PC-9 (cell line): Measurements from ENCODE around the gene RBMS3. TPM values are rescaled to one million over a fixed set of nuclear protein-coding genes. Genes with fewer than 3 reads are reported as not detected.

Experiments
- BruUV-seq: library from RNA; stranded (reverse); fragments of 400-500 nt; replicated peaks from 2 replicates; lab custom pipeline; 2021; lab: Mats Ljungman, UMichigan
- CTCF ChIA-PET: fragments of 300-600 bp; sonication (Branson Sonifier 250); formaldehyde crosslinking; loops from one replicate; lab custom pipeline; 2022; ENCODE audit warnings: antibody characterized with exemption; lab: Charles Lee
- POLR2A ChIA-PET: fragments of 300-600 bp; sonication (Branson Sonifier 250); formaldehyde crosslinking; loops from one replicate; lab custom pipeline; 2022; ENCODE audit warnings: antibody characterized with exemption; ENCODE audit not compliant: unreplicated experiment; lab: Charles Lee
- DNase-seq, 2 experiments: peaks; one replicate each; pipeline versions ENCODE4 v3.0.0 to v3.0.0-alpha.2; 2015 to 2022; ENCODE audit warnings: mixed read lengths in 1 of 2
- H2AFZ ChIP-seq: fragments of 200-600 bp; sonication (generic); 2 replicates; pipeline ENCODE4 v1.8.1; 2017; ENCODE audit warnings: antibody characterized with exemption
- H3F3A ChIP-seq: fragments of 200-600 bp; sonication (generic); 2 replicates; pipeline ENCODE4 v1.8.1; 2017; ENCODE audit warnings: antibody characterized with exemption, mild to moderate bottlenecking, low read depth; ENCODE audit not compliant: insufficient read depth
- H3K27ac ChIP-seq: fragments of 200-600 bp; sonication (generic); 2 replicates; pipeline ENCODE4 v1.6.1; 2016; ENCODE audit warnings: mixed run types
- H3K27me3 ChIP-seq: fragments of 200-600 bp; sonication (generic); 2 replicates; pipeline ENCODE4 v1.6.1; 2016; ENCODE audit warnings: low read depth, mixed run types; ENCODE audit not compliant: insufficient read depth
- H3K36me3 ChIP-seq: fragments of 200-600 bp; sonication (generic); 2 replicates; pipeline ENCODE4 v1.6.1; 2016; ENCODE audit warnings: low read depth, mixed run types
- H3K4me1 ChIP-seq: fragments of 200-600 bp; sonication (generic); replicated peaks from 2 replicates; pipeline ENCODE4 v1.6.1; 2016; ENCODE audit warnings: mixed run types; ENCODE audit not compliant: insufficient read depth
- H3K4me2 ChIP-seq: fragments of 200-600 bp; sonication (generic); 2 replicates; pipeline ENCODE4 v1.6.1; 2017; ENCODE audit warnings: mixed run types
- H3K4me3 ChIP-seq: fragments of 200-600 bp; sonication (generic); 2 replicates; pipeline ENCODE4 v1.6.1; 2016; ENCODE audit warnings: mixed run types
- H3K79me2 ChIP-seq: fragments of 200-600 bp; sonication (generic); 2 replicates; pipeline ENCODE4 v1.6.1; 2017; ENCODE audit warnings: low read depth, mixed run types
- H3K9me2 ChIP-seq: fragments of 200-600 bp; sonication (generic); 2 replicates; pipeline ENCODE4 v1.8.1; 2017; ENCODE audit warnings: mild to moderate bottlenecking; ENCODE audit not compliant: insufficient read depth
- H3K9me3 ChIP-seq: fragments of 200-600 bp; sonication (generic); 2 replicates; pipeline ENCODE4 v1.8.1; 2016; ENCODE audit warnings: low read depth; ENCODE audit not compliant: insufficient read depth
- H4K20me1 ChIP-seq: fragments of 200-600 bp; sonication (generic); 2 replicates; pipeline ENCODE4 v1.8.1; 2017; ENCODE audit not compliant: insufficient read depth
- EZH2 ChIP-seq: fragments of 200-600 bp; sonication (generic); IDR thresholded peaks from 2 replicates; pipeline ENCODE4 v1.8.0; 2017; ENCODE audit warnings: antibody characterized with exemption, low read depth
- intact Hi-C: fragments of 100-400 bp; cut with micrococcal nuclease; formaldehyde crosslinking; loops from one replicate; pipeline ENCODE4 v1.10.0; 2022; ENCODE audit not compliant: unreplicated experiment
- total RNA-seq: library from RNA; stranded (reverse); gene quantifications from 2 replicates; pipeline ENCODE4 v1.2.3, GENCODE V29; 2021
- TF ChIP-seq, protein P1 (sequence below): fragments of 200-600 bp; sonication (generic); conservative IDR thresholded peaks from 2 replicates; pipeline ENCODE4 v1.6.1; 2017; ENCODE audit warnings: mixed run types, antibody characterized with exemption, mild to moderate bottlenecking, moderate library complexity

RBMS3 gene
- total RNA-seq, 1 experiment from 2014 or later: 3.5 TPM

DNA sequence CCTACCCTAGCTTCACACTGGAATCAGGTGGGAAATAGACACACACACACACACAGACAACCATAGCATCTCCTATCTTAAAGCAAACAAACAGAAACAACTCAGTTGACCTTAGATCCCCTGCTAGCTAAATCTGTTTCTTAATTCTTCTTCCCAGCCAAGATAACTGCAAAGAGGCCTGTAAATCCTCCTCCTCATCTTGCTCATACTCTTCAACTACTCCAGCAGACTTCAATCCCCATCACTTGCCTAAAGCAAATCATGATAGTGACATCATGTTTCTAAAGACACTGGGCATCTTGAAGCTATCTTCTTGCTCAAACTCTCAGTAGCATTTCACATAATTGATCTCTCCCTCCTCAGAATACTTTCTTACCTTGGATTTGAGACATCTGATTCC, 303.0 kb downstream of the RBMS3 start:
- H3K4me1 ChIP-seq: no peaks in the 10 kb centered on the region
- POLR2A ChIA-PET: no interaction called here
- no TSS peak for BruUV-seq
- TF ChIP-seq EZH2: no peak
- TF ChIP-seq, protein P1, sequence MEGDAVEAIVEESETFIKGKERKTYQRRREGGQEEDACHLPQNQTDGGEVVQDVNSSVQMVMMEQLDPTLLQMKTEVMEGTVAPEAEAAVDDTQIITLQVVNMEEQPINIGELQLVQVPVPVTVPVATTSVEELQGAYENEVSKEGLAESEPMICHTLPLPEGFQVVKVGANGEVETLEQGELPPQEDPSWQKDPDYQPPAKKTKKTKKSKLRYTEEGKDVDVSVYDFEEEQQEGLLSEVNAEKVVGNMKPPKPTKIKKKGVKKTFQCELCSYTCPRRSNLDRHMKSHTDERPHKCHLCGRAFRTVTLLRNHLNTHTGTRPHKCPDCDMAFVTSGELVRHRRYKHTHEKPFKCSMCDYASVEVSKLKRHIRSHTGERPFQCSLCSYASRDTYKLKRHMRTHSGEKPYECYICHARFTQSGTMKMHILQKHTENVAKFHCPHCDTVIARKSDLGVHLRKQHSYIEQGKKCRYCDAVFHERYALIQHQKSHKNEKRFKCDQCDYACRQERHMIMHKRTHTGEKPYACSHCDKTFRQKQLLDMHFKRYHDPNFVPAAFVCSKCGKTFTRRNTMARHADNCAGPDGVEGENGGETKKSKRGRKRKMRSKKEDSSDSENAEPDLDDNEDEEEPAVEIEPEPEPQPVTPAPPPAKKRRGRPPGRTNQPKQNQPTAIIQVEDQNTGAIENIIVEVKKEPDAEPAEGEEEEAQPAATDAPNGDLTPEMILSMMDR: no peak
- no peak overlapping the region for H3K4me2 ChIP-seq
- no peaks in the 10 kb centered on the region for H3K27me3 ChIP-seq
- intact Hi-C loops: no loop called here
- H3K9me2 ChIP-seq: no peaks in the 10 kb centered on the region
- no peaks in the 10 kb centered on the region for H4K20me1 ChIP-seq
- DNase-seq: no peak
- CTCF ChIA-PET: no interaction called here
- no peak overlapping the region for H3K4me3 ChIP-seq
- no peak overlapping the region for H3K27ac ChIP-seq
- no peaks in the 10 kb centered on the region for H3F3A ChIP-seq
- no peaks in the 10 kb centered on the region for H3K36me3 ChIP-seq
- no peak overlapping the region for H2AFZ ChIP-seq
- no peaks in the 10 kb centered on the region for H3K9me3 ChIP-seq
- H3K79me2 ChIP-seq: no peaks in the 10 kb centered on the region

DNA sequence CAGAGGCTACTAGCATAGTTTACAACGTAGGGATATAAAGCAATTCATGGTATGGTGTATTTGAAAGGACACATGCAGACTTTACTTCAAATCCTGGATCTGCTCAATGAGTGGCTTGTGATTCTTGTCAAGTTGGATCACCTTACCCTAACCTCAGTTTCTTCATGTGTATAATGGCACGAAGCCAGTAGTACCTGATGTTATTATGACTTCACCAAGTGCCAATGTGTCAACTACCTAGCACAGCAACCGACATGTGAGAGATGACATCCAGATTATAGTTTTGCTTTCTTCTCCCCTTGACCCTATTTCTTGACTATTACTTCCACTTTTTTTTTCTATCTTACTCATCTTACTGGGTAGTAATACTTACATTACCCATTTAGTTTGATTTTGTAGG, 304.5 kb downstream of the RBMS3 start:
- intact Hi-C loops: no loop called here
- Histone ChIP-seq H3K9me2 (no peaks in the 10 kb centered on the region), H3K27me3 (no peaks in the 10 kb centered on the region), H3K79me2 (no peaks in the 10 kb centered on the region), H3K4me1 (no peaks in the 10 kb centered on the region), H3K9me3 (no peaks in the 10 kb centered on the region), H3F3A (no peaks in the 10 kb centered on the region), H4K20me1 (no peaks in the 10 kb centered on the region), H3K36me3 (no peaks in the 10 kb centered on the region), H2AFZ (no peak overlapping the region), H3K27ac (no peak overlapping the region), H3K4me2 (no peak overlapping the region), H3K4me3 (no peak overlapping the region)
- no peak for TF ChIP-seq EZH2
- TF ChIP-seq, protein P1: no peak
- CTCF ChIA-PET: no interaction called here
- BruUV-seq: no TSS peak
- POLR2A ChIA-PET: no interaction called here
- no peak for DNase-seq

DNA sequence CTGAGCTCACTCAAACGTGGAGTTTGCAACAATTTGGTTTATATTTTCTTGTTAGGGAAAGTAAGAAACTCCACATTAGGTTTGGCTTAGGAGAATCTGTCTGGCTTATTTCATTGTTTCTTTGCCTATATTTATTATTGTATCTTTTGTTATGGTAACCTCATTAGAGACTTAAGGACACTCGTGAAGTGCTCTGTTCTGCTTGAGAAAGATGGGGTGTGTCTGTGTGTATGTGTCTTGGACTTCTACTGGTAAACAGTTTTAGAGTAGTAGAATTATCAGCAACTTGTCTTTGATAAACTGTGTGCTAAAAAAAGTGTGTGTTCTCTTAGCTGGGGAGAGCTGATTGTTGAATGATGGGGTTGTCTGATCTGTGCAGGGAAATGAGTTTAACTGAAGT, 306.5 kb downstream of the RBMS3 start:
- Histone ChIP-seq H4K20me1 (no peaks in the 10 kb centered on the region), H3F3A (no peaks in the 10 kb centered on the region), H3K27ac (no peak overlapping the region), H3K4me2 (no peak overlapping the region), H3K9me2 (no peaks in the 10 kb centered on the region; the same call in 1 of the 2 replicates), H3K4me3 (no peak overlapping the region), H3K27me3 (no peaks in the 10 kb centered on the region), H3K36me3 (no peaks in the 10 kb centered on the region), H3K4me1 (no peaks in the 10 kb centered on the region), H3K9me3 (no peaks in the 10 kb centered on the region), H3K79me2 (no peaks in the 10 kb centered on the region), H2AFZ (no peak overlapping the region)
- DNase-seq: no peak
- BruUV-seq: no TSS peak
- CTCF ChIA-PET: no interaction called here
- intact Hi-C loops: no loop called here
- TF ChIP-seq, protein P1: no peak
- no peak for TF ChIP-seq EZH2
- POLR2A ChIA-PET: interaction anchor here (0.6 kb wide), 1 partner anchor 862 kb away, joined by 3 read pairs; no protein-coding TSS in a partner anchor
